Skeletal muscle cell (primary cell): Measurements from ENCODE around the gene ARFGAP1.
"Not testable (repeated sequence)": the region's sequence is repeated elsewhere in the genome, so short reads cannot be mapped to it uniquely, and the experiment has no call there.

Experiments
- DNase-seq: peaks from one replicate; pipeline ENCODE4 v3.0.0-alpha.2; 2010; ENCODE audit warnings: low read depth
- H3K4me3 ChIP-seq: 2 replicates; pipeline ENCODE4 v1.5.1; 2011; ENCODE audit warnings: low read depth, mild to moderate bottlenecking, control low read depth, low read length, moderate library complexity

ARFGAP1 gene

GRCh38 chr20:63297796-63298572, 25.4 kb downstream of the ARFGAP1 start:
- H3K4me3 ChIP-seq, result no peak overlapping the region
- DNase-seq, result no peak

DNA sequence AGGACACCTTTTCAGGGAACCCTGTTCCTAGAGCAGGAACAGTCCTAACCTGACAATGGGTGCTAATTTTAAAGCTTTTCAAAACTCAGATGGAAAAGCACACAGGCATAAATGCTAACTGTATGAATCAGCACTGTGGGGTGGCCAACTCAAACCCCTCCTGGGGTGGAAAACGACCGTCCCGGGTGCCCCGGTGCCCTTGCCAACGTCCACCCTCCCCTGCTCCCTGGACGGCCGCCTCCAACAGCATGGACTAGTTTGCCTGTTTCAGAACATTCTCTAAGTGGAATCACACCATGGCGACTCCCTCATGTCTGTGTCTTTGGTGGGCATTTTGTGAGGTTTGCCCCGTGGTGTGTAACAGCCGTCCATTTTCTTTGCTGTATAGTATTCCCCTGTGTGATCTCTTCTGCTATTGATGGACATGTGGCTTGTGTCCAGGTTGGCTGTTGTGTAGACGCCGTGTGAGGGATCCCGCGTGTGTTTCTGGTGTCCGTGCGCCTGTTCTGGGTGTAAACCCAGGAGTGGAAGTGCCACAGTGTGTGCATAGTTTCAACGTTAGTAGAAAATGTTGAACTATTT, 26.2 kb downstream of the ARFGAP1 start:
- no peak overlapping the region for H3K4me3 ChIP-seq
- DNase-seq, result no peak

DNA sequence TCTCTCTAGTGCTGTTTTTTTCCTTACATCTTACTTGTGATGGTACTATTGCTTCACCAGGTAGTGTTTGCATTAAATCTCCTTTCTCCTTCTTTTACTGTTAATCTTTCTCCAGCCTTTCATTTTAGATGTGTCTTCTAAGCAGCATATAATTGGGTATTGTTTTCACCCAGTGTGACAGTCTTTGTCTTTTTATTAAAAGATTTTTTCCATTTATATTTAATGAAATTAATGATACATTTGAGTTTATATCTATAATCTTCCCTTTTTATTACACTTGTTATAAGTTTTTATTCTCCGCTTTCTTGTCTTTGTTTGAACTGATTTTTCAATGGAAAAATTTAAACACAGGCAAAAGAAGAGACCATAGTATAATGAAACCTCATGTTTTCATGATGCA, 29.1 kb downstream of the ARFGAP1 start:
- no peak overlapping the region for H3K4me3 ChIP-seq

DNA sequence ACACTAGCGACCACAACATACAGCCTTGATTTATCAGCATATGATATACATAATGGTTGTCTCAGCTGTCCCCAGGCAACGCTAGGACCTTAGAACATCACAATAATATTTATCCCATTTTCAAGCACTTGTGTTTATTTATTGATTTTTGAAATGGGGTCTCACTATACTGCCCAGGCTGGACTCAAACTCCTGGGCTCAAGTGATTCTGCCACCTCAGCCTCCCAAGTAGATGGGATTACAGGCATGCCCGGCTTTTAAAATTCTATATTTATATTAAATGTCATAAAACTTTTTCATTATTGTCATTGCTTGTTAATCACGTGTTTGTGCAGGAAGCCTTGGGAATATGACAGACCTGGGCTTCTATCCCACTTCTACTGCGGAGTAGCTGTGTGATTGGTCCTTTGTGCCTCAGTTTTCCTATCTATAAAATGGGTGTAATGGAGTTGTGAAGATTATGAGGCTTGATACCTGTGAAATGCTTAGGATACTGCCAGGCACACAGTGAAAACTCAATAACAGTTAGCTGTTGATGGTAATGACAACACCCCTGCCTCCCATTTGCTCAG, 30.6 kb downstream of the ARFGAP1 start:
- no peak for DNase-seq
- H3K4me3 ChIP-seq, result no peak overlapping the region

More for the DNA sequence above, 29.1 kb downstream of the ARFGAP1 start:
- DNase-seq, result no peak

- no peak for DNase-seq
- no peak overlapping the region for H3K4me3 ChIP-seq
Measured at GRCh38 chr20:63305393-63305792, 32.8 kb downstream of the ARFGAP1 start.

DNA sequence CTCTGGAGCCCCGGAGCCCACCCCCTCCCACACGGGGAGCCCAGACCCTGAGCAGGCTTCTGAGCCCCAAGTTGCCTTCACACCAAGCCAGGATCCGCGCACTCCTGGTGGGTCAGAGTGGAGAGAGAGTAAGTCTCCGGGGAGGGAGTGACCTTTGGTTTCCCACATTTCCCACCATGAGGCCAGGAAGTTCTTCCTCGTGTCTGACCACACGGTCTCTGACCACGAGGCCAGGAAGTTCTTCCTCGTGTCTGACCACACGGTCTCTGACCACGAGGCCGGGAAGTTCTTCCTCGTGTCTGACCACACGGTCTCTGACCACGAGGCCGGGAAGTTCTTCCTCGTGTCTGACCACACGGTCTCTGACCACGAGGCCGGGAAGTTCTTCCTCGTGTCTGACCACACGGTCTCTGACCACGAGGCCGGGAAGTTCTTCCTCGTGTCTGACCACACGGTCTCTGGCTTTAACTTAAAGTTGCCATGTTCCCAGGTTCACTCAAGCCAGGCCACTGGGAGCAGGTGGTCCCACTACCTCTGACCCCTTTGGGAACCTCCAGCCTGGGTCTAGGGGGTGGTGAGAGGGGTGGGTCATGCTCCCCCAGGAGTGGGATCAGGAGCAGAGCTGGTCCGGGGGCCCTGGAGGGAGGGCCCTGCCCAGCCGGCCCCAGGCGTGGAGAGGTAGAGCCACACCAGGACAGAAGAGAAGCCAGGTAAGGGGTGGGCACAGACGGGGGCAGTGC, 33.5 kb downstream of the ARFGAP1 start:
- not testable (repeated sequence) for DNase-seq, H3K4me3 ChIP-seq

DNA sequence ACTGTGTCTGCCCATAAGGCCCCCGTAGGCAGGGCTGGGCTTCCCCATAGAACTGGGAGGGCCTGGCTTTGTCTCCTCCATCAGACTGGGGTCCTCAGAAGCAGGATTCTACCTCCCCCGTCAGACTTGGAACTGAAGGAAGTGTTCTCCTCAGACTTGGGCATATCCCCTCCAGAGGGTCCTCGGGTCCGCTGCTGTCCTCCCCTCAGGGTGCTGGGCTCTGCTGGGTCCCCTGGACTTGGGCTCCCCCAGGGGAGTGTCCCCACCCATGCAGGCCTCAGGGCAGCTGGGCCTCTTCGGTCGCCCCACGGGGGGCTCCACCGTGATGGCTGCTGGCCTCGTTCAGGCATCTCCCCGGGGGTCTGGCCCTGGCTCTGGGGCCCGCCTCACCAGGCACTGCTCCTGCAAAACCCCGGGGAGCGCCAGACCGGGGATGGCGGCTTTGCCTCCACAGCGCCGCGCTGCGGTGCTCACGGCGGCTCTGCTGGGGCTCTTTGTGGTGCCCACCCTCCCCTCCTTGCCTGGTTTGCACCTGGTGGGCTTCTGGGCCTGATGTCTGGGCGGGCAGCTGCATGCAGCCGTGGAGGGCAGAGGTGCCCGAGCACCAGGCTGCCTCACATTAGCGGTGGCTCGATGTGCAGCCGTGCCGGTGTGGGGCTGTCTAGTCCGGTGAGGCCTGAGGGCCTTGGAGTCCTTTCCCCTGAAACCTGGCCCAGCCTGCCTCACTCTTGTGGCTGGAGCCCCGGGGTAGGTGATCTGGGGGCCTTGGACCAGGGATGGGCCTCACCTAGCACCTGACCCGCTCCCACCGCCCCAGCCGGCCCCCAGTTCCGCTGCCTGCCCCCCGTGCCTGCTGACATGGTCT, 34.3 kb downstream of the ARFGAP1 start:
- no peak overlapping the region for H3K4me3 ChIP-seq
- no peak for DNase-seq

- DNase-seq, result no peak
- H3K4me3 ChIP-seq, result no peak overlapping the region
Measured at GRCh38 chr20:63307538-63308217, 35.1 kb downstream of the ARFGAP1 start.

DNA sequence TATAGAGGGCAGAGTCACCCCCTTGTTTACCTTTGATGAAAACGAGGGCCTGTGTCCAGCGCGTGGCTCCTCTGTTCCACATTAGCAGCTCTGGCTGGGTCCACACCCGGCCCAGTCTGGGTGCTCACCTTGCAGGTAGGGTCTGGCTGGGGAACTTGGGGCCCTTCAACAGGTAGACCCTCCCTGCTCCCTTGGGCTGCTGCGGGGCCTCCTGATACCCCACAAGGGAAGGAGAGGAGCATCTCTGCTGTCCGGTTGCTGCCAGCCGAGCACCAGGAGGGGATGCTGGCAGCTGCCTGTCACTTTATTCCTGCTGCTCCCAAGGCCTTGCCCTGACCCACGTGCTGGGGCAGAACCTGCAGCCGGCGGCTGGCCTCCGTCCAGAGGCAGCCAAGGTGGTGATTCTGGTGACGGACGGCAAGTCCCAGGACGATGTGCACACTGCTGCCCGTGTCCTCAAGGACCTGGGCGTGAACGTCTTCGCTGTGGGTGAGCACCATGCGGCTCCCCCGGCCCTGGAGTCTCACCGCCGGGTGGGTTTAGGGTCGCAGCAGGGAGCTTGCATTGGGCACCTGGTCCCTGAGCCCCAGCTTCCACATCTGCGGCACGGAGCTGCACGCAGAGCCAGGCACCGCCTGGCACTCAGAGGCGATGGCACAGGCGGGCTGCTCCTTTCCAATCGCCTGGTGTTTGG, 35.8 kb downstream of the ARFGAP1 start:
- no peak overlapping the region for H3K4me3 ChIP-seq
- DNase-seq, result no peak

GRCh38 chr20:63309261-63310071, 36.9 kb downstream of the ARFGAP1 start:
- no peak for DNase-seq
- no peak overlapping the region for H3K4me3 ChIP-seq

- no peak for DNase-seq
- no peak overlapping the region for H3K4me3 ChIP-seq
Measured at GRCh38 chr20:63310265-63310991, 37.8 kb downstream of the ARFGAP1 start.

DNA sequence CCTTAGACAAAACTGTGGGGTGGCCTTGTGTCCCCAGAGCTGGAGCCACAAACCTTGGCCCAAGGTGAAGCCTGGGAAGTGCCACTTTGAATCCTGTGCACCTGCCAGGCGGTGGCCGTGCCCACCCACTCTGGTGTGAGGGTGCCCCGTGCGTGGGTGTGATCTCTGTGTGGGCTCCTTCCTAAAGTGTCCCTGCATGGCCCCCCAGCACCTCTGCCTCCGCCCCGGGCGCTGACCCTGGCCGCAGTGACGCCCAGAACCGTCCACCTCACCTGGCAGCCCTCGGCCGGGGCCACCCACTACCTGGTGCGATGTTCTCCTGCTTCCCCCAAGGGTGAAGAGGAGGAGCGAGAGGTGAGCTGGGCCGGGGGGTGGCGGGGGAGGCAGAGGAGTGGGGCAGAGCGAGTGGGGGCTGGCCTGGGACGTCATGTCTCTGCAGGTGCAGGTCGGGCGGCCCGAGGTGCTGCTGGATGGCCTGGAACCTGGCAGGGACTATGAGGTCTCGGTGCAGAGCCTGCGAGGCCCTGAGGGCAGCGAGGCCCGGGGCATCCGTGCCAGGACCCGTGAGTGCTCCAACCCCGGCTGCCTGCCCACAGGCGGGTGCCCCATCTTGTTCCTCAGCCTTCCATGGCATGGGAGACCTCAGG, 38.7 kb downstream of the ARFGAP1 start:
- no peak for DNase-seq
- H3K4me3 ChIP-seq, result no peak overlapping the region

GRCh38 chr20:63311833-63312243, 39.2 kb downstream of the ARFGAP1 start:
- H3K4me3 ChIP-seq, result no peak overlapping the region
- DNase-seq, result no peak

DNA sequence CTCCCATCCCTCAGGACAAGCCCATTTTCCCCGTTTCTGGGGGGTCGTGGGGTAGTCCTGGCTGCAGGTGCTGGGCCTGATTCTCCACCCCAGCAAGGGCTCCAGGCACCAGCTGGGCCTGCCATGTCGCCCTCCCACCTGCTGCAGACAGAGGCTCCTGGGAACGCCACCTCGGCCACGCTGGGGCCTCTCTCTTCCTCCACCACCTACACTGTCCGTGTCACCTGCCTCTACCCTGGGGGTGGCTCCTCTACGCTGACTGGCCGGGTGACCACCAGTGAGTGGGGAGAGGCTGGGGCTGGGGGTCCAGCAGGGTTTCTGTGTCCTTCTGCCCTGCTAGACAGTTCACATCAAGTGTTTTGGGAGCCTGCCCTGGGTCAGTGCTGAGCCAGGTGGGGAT, 39.7 kb downstream of the ARFGAP1 start:
- DNase-seq, result no peak
- H3K4me3 ChIP-seq, result no peak overlapping the region

DNA sequence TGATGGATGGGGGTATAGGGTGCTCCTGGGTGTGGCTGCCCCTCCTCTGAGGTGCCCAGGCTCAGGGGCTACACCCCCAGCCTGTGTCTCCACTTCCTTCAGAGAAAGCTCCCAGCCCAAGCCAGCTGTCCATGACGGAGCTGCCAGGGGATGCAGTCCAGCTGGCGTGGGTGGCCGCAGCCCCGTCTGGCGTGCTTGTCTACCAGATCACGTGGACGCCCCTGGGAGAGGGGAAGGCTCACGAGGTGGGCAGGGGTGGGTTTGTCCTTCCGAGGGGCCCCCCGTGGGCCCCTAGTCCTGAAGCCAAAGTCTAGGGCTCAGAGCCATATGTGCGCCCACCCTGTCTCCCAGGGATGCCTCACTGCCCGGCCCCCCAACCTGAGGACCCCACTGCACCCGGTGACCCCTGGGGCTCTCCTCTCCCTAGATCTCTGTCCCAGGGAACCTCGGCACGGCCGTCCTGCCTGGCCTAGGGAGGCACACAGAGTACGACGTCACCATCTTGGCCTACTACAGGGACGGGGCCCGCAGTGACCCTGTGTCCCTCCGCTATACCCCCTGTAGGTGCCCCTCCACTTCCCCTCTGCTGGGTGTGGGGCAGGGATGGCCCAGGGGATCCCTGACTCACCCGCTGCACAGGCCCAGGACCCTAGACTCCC, 40.2 kb downstream of the ARFGAP1 start:
- no peak overlapping the region for H3K4me3 ChIP-seq
- DNase-seq, result no peak
